Measurements from ENCODE around the gene NAALADL2. TPM values are rescaled to one million over a fixed set of nuclear protein-coding genes. Genes with fewer than 3 reads are reported as not detected.

Gene NAALADL2
- total and polyA plus RNA-seq, 9 of the 15 experiments (the other 6 are each of a cell fraction or from before 2014, with no cell fraction given), result 0.29 to 1.1 (median 0.79) TPM; not detected in 1

DNA sequence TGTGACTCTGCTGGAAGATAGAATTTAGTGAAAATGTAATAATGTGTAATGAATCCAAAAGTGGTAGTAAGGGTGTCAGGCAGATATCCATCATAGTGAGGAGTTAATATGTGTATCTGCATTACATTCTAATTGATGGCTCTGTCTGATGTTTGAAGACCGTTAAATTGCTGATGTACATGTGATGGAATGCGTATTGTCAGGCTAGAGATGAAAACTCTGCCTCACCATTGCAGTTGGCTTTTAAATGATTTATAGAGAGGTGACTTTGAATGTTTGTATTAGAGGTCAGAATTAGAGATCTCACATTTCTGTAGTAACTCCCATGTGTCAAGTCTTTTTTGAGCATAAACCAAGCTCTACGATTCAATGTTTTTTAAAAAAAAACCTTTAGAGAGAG lies 234.6 kb downstream of the NAALADL2 start:
- Histone ChIP-seq H3K4me1 (replicated peaks in 1 of 2; ENCODE audit: control insufficient read depth in 2 of 2, insufficient read depth in 2 of 2, low read length in 2 of 2) (no peaks in the 10 kb centered on the region), H3K4me3 (no peak overlapping the region), H3K27ac (ENCODE audit: extremely low read depth, low read depth, low read length) (no peak overlapping the region), H3K4me2 (ENCODE audit: insufficient read depth, low read length) (no peak overlapping the region), H3K27me3 (ENCODE audit: control insufficient read depth in 2 of 2, insufficient read depth in 2 of 2, low read length in 2 of 2) (no peaks in the 10 kb centered on the region), H2AFZ (ENCODE audit: low read depth, low read length) (no peak overlapping the region), H4K20me1 (replicated peaks; ENCODE audit: control insufficient read depth, insufficient read depth, low read length) (no peaks in the 10 kb centered on the region), H3K9me3 (replicated peaks; ENCODE audit: control insufficient read depth, insufficient read depth, low read depth, low read length) (no peaks in the 10 kb centered on the region), H3K36me3 (ENCODE audit: control insufficient read depth, insufficient read depth, low read length) (no peaks in the 10 kb centered on the region), H3K9me1 (ENCODE audit: control insufficient read depth, insufficient read depth, low read length) (no peaks in the 10 kb centered on the region), H3K79me2 (ENCODE audit: control insufficient read depth, insufficient read depth, low read length) (no peaks in the 10 kb centered on the region), H3K9ac (ENCODE audit: insufficient read depth in 1 of 2, low read depth in 2 of 2, low read length in 2 of 2) (no peak overlapping the region)
- intact Hi-C loops (cut with micrococcal nuclease) (no loop called here), in situ Hi-C loops (cut with MboI) (no loop called here)
- TF ChIP-seq TCFL5 (CRISPR knock-in tag; conservative IDR thresholded peaks at IDR 0.05) (no peak), TGIF2 (CRISPR knock-in tag; IDR thresholded peaks at IDR 0.05) (no peak), THRAP3 (IDR thresholded peaks at IDR 0.05; ENCODE audit: borderline replicate concordance) (no peak), KDM4B (IDR thresholded peaks at IDR 0.05; ENCODE audit: borderline replicate concordance in 2 of 2, low read depth in 1 of 2) (no peak), GATA2 (CRISPR knock-in tag; IDR thresholded peaks at IDR 0.05) (no peak), ZC3H8 (IDR thresholded peaks at IDR 0.05) (no peak), SMARCE1 (IDR thresholded peaks at IDR 0.05) (no peak), POLR2AphosphoS2 (IDR thresholded peaks at IDR 0.05; ENCODE audit: low read length) (no peak), ESRRB (CRISPR knock-in tag; IDR thresholded peaks at IDR 0.05; ENCODE audit: borderline replicate concordance) (no peak)
- TF ChIP-seq, protein P1, sequence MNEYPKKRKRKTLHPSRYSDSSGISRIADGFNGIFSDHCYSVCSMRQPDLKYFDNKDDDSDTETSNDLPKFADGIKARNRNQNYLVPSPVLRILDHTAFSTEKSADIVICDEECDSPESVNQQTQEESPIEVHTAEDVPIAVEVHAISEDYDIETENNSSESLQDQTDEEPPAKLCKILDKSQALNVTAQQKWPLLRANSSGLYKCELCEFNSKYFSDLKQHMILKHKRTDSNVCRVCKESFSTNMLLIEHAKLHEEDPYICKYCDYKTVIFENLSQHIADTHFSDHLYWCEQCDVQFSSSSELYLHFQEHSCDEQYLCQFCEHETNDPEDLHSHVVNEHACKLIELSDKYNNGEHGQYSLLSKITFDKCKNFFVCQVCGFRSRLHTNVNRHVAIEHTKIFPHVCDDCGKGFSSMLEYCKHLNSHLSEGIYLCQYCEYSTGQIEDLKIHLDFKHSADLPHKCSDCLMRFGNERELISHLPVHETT (CRISPR knock-in tag; conservative IDR thresholded peaks at IDR 0.05 in 1 of 2, IDR thresholded peaks at IDR 0.05 in 1 of 2), result no peak
- TF ChIP-seq, protein P2, sequence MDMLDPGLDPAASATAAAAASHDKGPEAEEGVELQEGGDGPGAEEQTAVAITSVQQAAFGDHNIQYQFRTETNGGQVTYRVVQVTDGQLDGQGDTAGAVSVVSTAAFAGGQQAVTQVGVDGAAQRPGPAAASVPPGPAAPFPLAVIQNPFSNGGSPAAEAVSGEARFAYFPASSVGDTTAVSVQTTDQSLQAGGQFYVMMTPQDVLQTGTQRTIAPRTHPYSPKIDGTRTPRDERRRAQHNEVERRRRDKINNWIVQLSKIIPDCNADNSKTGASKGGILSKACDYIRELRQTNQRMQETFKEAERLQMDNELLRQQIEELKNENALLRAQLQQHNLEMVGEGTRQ (CRISPR knock-in tag; IDR thresholded peaks at IDR 0.05), result no peak
- no peak for FAIRE-seq
- no peak for DNase-seq (ENCODE audit: extremely low read depth in 1 of 4, low spot score in 3 of 4)
- CTCF ChIA-PET (ENCODE audit: low intra/inter-chr PET ratio), result no interaction called here
- no peak for ATAC-seq
- POLR2A ChIA-PET, result no interaction called here
- BruUV-seq (replicated peaks), result no TSS peak
- 0% methylated on average over 3 of the region's 3 CpGs for WGBS (ENCODE audit: insufficient coverage, low coverage, missing lambda C conversion rate)
